Peyer's patch (tissue), 4 donors: ENCODE results near the gene UIMC1.

Source experiments
- CTCF ChIP-seq, 6 experiments: fragments of 450-650 bp in 4 of 6; fragments of 200-600 bp in 2 of 6; sonication (generic) in 1 of 6; IDR thresholded peaks; one replicate each; pipeline ENCODE4 v1.5.1; 2017 to 2019; ENCODE audit warnings: antibody characterized with exemption in 6 of 6, mild to moderate bottlenecking in 3 of 6, moderate library complexity in 1 of 6
- POLR2A ChIP-seq, 2 donors: fragments of 450-650 bp; IDR thresholded peaks; one replicate each; pipeline ENCODE4 v1.5.1; 2017; ENCODE audit warnings: antibody characterized with exemption in 2 of 2, mild to moderate bottlenecking in 2 of 2, moderate library complexity in 2 of 2

GRCh38 chr5:176895831-176896230, 110.7 kb downstream of the UIMC1 start:
- TF ChIP-seq CTCF (IDR thresholded peaks at IDR 0.05) (no peak), POLR2A (IDR thresholded peaks at IDR 0.05) (no peak)
